ENCODE data around the gene SMKR1. TPM values are rescaled to one million over a fixed set of nuclear protein-coding genes. Genes with fewer than 3 reads are reported as not detected.

Gene SMKR1
- total and polyA plus RNA-seq, 4 donors = 0.51 to 3.6 (median 1.9) TPM

DNA sequence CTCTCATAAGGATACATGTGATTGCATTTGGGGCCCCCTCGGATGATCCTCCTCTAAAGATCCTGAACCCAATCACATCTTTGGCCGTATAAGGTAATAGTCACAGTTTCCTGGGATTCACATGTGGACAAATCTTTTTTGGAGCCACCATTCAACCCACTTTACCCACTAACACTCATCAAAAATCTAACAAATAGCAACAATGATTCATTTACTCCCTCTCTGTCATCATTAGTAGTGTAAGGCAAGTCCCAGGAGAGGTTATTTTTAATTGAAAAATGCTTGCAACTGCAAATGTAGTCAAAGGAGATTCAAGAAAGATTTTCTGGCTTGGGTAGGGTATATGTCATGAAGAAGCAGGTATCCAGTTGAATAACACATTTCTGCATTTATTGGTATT, 9.9 kb upstream of the SMKR1 start:
- DNase-seq = no peak
- ATAC-seq (ENCODE audit: insufficient read depth, low FRiP score) = no peak
- no peaks in the 10 kb centered on the region for H3K9me3 ChIP-seq (ENCODE audit: control insufficient read depth in 4 of 4, insufficient read depth in 3 of 4, low read length in 3 of 4)
- 94 to 97% methylated on average over 2 of the region's 2 CpGs for WGBS, 2 donors
- H3K27me3 ChIP-seq (ENCODE audit: control insufficient read depth in 3 of 3, insufficient read depth in 3 of 3, low read length in 2 of 3) = no peaks in the 10 kb centered on the region
- no peak overlapping the region for H3K4me3 ChIP-seq
- H3K4me1 ChIP-seq (ENCODE audit: control insufficient read depth in 5 of 5, insufficient read depth in 5 of 5, low read length in 5 of 5) = no peaks in the 10 kb centered on the region
- H3K27ac ChIP-seq (ENCODE audit: low read depth in 1 of 2, low read length in 1 of 2) = no peak overlapping the region
- peaks cover 0 to 2% (median 0%) of the 10 kb centered on the region in 4 donors for H3K36me3 ChIP-seq (ENCODE audit: control insufficient read depth in 4 of 4, insufficient read depth in 4 of 4, low read length in 4 of 4)
- H3K9ac ChIP-seq (ENCODE audit: insufficient read depth in 1 of 2, low read length in 2 of 2) = no peak overlapping the region
- TF ChIP-seq, protein P1, sequence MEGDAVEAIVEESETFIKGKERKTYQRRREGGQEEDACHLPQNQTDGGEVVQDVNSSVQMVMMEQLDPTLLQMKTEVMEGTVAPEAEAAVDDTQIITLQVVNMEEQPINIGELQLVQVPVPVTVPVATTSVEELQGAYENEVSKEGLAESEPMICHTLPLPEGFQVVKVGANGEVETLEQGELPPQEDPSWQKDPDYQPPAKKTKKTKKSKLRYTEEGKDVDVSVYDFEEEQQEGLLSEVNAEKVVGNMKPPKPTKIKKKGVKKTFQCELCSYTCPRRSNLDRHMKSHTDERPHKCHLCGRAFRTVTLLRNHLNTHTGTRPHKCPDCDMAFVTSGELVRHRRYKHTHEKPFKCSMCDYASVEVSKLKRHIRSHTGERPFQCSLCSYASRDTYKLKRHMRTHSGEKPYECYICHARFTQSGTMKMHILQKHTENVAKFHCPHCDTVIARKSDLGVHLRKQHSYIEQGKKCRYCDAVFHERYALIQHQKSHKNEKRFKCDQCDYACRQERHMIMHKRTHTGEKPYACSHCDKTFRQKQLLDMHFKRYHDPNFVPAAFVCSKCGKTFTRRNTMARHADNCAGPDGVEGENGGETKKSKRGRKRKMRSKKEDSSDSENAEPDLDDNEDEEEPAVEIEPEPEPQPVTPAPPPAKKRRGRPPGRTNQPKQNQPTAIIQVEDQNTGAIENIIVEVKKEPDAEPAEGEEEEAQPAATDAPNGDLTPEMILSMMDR (IDR thresholded peaks at IDR 0.05; ENCODE audit: control extremely low read depth, extremely low read depth) = no peak

DNA sequence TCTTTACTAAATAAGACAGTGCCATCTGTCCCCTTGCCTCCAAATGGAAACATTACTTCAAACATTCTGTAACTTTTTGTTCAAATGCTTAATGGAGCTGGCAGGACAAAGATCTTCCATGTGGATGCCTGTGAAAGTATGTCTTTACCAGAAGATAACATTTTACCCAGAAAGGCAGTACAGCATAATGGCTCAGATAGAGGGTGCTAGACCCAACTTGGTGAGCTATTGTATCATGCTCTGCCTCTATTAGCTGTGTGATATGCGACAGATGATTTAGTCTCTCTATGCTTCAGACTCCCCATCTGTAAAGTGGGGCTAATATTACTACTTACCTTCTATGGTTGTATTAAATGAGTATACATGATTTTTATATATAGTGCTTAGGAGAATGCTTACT, 8.8 kb upstream of the SMKR1 start:
- H3K9ac ChIP-seq (ENCODE audit: insufficient read depth in 1 of 2, low read length in 2 of 2) = no peak overlapping the region
- H3K27ac ChIP-seq (ENCODE audit: low read depth in 1 of 2, low read length in 1 of 2) = no peak overlapping the region
- DNase-seq (peak in 1 of 3 donors; percentile 6), ATAC-seq (ENCODE audit: insufficient read depth, low FRiP score) (no peak)
- WGBS, 2 donors = 90 to 94% methylated on average over 1 of the region's 1 CpG
- no peak overlapping the region for H3K4me3 ChIP-seq
- no peaks in the 10 kb centered on the region for H3K4me1 ChIP-seq (ENCODE audit: control insufficient read depth in 5 of 5, insufficient read depth in 5 of 5, low read length in 5 of 5)
- H3K27me3 ChIP-seq (ENCODE audit: control insufficient read depth in 3 of 3, insufficient read depth in 3 of 3, low read length in 2 of 3) = no peaks in the 10 kb centered on the region
- no peaks in the 10 kb centered on the region for H3K9me3 ChIP-seq (ENCODE audit: control insufficient read depth in 4 of 4, insufficient read depth in 3 of 4, low read length in 3 of 4)
- H3K36me3 ChIP-seq (ENCODE audit: control insufficient read depth in 4 of 4, insufficient read depth in 4 of 4, low read length in 4 of 4) = peaks cover 0 to 2% (median 0%) of the 10 kb centered on the region in 4 donors
- TF ChIP-seq, protein P1 (IDR thresholded peaks at IDR 0.05; ENCODE audit: control extremely low read depth, extremely low read depth) = no peak

DNA sequence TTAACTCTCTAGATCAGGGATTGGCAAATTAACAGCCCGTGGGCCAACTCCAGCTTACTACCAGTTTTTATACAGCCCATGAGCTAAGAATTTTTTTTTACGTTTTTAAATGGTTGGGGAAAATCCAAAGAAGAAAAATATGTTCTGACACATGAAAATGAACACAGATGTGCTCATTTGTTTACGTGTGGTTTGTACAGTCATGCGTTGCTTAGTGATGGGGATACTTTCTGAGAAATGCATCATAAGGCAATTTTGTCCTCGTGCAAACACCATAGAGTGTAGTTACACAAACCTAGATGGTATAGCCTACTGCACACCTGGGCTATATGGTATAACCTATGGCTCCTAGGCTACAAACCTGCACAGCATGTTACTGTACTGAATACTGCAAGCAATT, 8.3 kb upstream of the SMKR1 start:
- DNase-seq (peak in 1 of 3 donors; percentile 14), ATAC-seq (ENCODE audit: insufficient read depth, low FRiP score) (no peak)
- TF ChIP-seq, protein P1 (IDR thresholded peaks at IDR 0.05; ENCODE audit: control extremely low read depth, extremely low read depth) = no peak
- H3K27ac ChIP-seq (ENCODE audit: low read depth in 1 of 2, low read length in 1 of 2) = no peak overlapping the region
- no peak overlapping the region for H3K9ac ChIP-seq (ENCODE audit: insufficient read depth in 1 of 2, low read length in 2 of 2)
- peaks cover 0 to 2% (median 0%) of the 10 kb centered on the region in 4 donors for H3K36me3 ChIP-seq (ENCODE audit: control insufficient read depth in 4 of 4, insufficient read depth in 4 of 4, low read length in 4 of 4)
- H3K27me3 ChIP-seq (ENCODE audit: control insufficient read depth in 3 of 3, insufficient read depth in 3 of 3, low read length in 2 of 3) = no peaks in the 10 kb centered on the region
- H3K9me3 ChIP-seq (ENCODE audit: control insufficient read depth in 4 of 4, insufficient read depth in 3 of 4, low read length in 3 of 4) = no peaks in the 10 kb centered on the region
- no peak overlapping the region for H3K4me3 ChIP-seq
- no peaks in the 10 kb centered on the region for H3K4me1 ChIP-seq (ENCODE audit: control insufficient read depth in 5 of 5, insufficient read depth in 5 of 5, low read length in 5 of 5)
- 72 to 78% methylated on average over 5 of the region's 5 CpGs for WGBS, 2 donors

DNA sequence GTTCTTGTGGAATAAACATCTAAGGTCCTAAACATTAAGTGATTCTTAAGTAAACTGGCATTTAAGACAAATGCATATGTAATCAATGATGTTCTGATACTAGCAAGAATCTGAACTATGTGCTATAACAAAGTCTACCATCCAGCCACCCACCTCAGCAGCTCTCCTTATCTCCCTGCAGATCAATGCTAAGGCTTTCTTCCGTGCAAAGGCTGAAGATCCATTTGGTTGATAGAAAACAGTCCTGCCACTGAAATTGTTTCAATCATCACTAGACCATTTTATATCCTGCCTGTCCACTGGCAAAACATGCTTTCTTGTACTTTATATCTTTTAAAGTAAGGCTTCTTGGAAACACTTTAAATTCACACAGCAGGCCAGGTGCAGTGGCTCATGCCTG, 6.3 kb upstream of the SMKR1 start:
- Histone ChIP-seq H3K36me3 (ENCODE audit: control insufficient read depth in 4 of 4, insufficient read depth in 4 of 4, low read length in 4 of 4) (no peaks in the 10 kb centered on the region), H3K4me3 (no peak overlapping the region), H3K9ac (ENCODE audit: insufficient read depth in 1 of 2, low read length in 2 of 2) (no peak overlapping the region), H3K4me1 (ENCODE audit: control insufficient read depth in 5 of 5, insufficient read depth in 5 of 5, low read length in 5 of 5) (no peaks in the 10 kb centered on the region), H3K27me3 (ENCODE audit: control insufficient read depth in 3 of 3, insufficient read depth in 3 of 3, low read length in 2 of 3) (peaks cover 0 to 4% (median 0%) of the 10 kb centered on the region in 3 donors), H3K9me3 (ENCODE audit: control insufficient read depth in 4 of 4, insufficient read depth in 3 of 4, low read length in 3 of 4) (no peaks in the 10 kb centered on the region), H3K27ac (ENCODE audit: low read depth in 1 of 2, low read length in 1 of 2) (no peak overlapping the region)
- no peak for DNase-seq
- ATAC-seq (ENCODE audit: insufficient read depth, low FRiP score) = no peak
- TF ChIP-seq, protein P1 (IDR thresholded peaks at IDR 0.05; ENCODE audit: control extremely low read depth, extremely low read depth) = no peak
- WGBS, 2 donors = 65 to 82% methylated on average over 1 of the region's 1 CpG

Measured in lung (tissue), 12 donors.